ENCODE measurements around the gene SLU7. TPM values are rescaled to one million over a fixed set of nuclear protein-coding genes. Genes with fewer than 3 reads are reported as not detected.

SLU7 gene
- total RNA-seq, 1 experiment from 2014 or later: 33.3 TPM

GRCh38 chr5:160434022-160434531 lies 15.2 kb upstream of the SLU7 start:
- WGBS (ENCODE audit: extremely low coverage, insufficient read length, low lambda C conversion rate): no CpG with 5 or more reads among the region's 9 CpGs
- H3K27me3 Mint-ChIP-seq (ENCODE audit: low read depth): peaks cover 1% of the 10 kb centered on the region; the same call in 1 of the 2 replicates
- H3K36me3 Mint-ChIP-seq (ENCODE audit: insufficient read depth in 1 of 3, low read depth in 3 of 3): peaks cover 1 to 7% (median 7%) of the 10 kb centered on the region in 3 experiments; a peak in 5 of 7 replicates

More at GRCh38 chr5:160434022-160434531, 15.2 kb upstream of the SLU7 start:
- no peak overlapping the region for H3K56ac ChIP-seq (ENCODE audit: insufficient read length, low read depth, low read length)
- H2AK5ac ChIP-seq (ENCODE audit: insufficient read length, low read length): no peak overlapping the region
- peak; percentile 61 for DNase-seq
- H3K4me1 Mint-ChIP-seq: peaks cover 6 to 10% of the 10 kb centered on the region in 2 experiments
- no peak overlapping the region for H2BK15ac ChIP-seq (ENCODE audit: low read depth, low read length)
- no peak overlapping the region for H4K5ac ChIP-seq (ENCODE audit: insufficient read length, low read depth, low read length)
- no peak overlapping the region for H3K4me2 ChIP-seq (ENCODE audit: insufficient read depth, insufficient read length, low read length)
- no peak overlapping the region for H2BK5ac ChIP-seq (ENCODE audit: insufficient read length, low read length)
- H2BK12ac ChIP-seq (ENCODE audit: insufficient read length, low read depth, low read length): no peak overlapping the region
- no peaks in the 10 kb centered on the region for H3K23me2 ChIP-seq (ENCODE audit: insufficient read length, low read depth, low read length, poor library complexity, severe bottlenecking)
- H3K27ac ChIP-seq (ENCODE audit: insufficient read length, low read depth, low read length): no peak overlapping the region
- no peaks in the 10 kb centered on the region for H3K79me1 ChIP-seq (ENCODE audit: insufficient read depth, low read depth, low read length, poor library complexity, severe bottlenecking)
- H3K27me3 ChIP-seq (ENCODE audit: insufficient read depth, low read length): no peaks in the 10 kb centered on the region
- H3K9me3 ChIP-seq (ENCODE audit: control insufficient read depth, low read depth, low read length): no peaks in the 10 kb centered on the region
- no peak overlapping the region for H3K9ac ChIP-seq (ENCODE audit: extremely low read depth, insufficient read length, low read length)
- no peak overlapping the region for H2BK120ac ChIP-seq (ENCODE audit: low read depth, low read length, poor library complexity, severe bottlenecking)
- no peaks in the 10 kb centered on the region for H3K9me3 Mint-ChIP-seq
- no peak overlapping the region for H2BK20ac ChIP-seq (ENCODE audit: low read depth, low read length, poor library complexity, severe bottlenecking)
- no peak overlapping the region for H2AFZ ChIP-seq (ENCODE audit: low read length)
- no peaks in the 10 kb centered on the region for H3K79me2 ChIP-seq (ENCODE audit: insufficient read depth, low read length)
- H3K4ac ChIP-seq (ENCODE audit: low read depth, low read length): no peak overlapping the region
- no peak overlapping the region for H4K8ac ChIP-seq (replicated peaks; ENCODE audit: insufficient read length, low read depth, low read length)
- H3K14ac ChIP-seq (ENCODE audit: insufficient read depth, low read length): no peak overlapping the region
- no peak overlapping the region for H3K4me3 Mint-ChIP-seq
- TF ChIP-seq CTCF (conservative IDR thresholded peaks at IDR 0.05): no peak
- H3K27ac Mint-ChIP-seq: no peak overlapping the region
- no peak overlapping the region for H3K23ac ChIP-seq (ENCODE audit: insufficient read length, low read depth, low read length)
- no peaks in the 10 kb centered on the region for H4K20me1 ChIP-seq (ENCODE audit: control insufficient read depth, insufficient read depth, insufficient read length)
- no peaks in the 10 kb centered on the region for H3K4me1 ChIP-seq (ENCODE audit: insufficient read depth, low read length)
- H3K18ac ChIP-seq (ENCODE audit: insufficient read length, low read depth, low read length): no peak overlapping the region
- H3T11ph ChIP-seq (ENCODE audit: low read length): no peak overlapping the region
- H4K91ac ChIP-seq (ENCODE audit: insufficient read length, low read depth, low read length): no peak overlapping the region

Data from H9 (cell line).